ENCODE results near the gene CDKN1A. TPM values are rescaled to one million over a fixed set of nuclear protein-coding genes. Genes with fewer than 3 reads are reported as not detected.

The CDKN1A gene
- total RNA-seq, 3 donors from 2014 or later (not counting 1 experiment from before 2014, with no cell fraction given) = 19.1 to 40.7 (median 25.4) TPM

- Mint-ChIP-seq H3K4me1 (no peaks in the 10 kb centered on the region), H3K27ac (no peak overlapping the region), H3K36me3 (no peaks in the 10 kb centered on the region), H3K9me3 (no peaks in the 10 kb centered on the region), H3K27me3 (ENCODE audit: low read depth in 2 of 2) (peaks cover 13 to 18% of the 10 kb centered on the region in 2 donors), H3K4me3 (no peak overlapping the region)
- no peak overlapping the region for H3K27ac ChIP-seq (ENCODE audit: low read length)
- peaks cover 13% of the 10 kb centered on the region for H3K27me3 ChIP-seq (ENCODE audit: control insufficient read depth, insufficient read depth, low read length)
- DNase-seq (no peak), ATAC-seq (no peak)
- H3K4me3 ChIP-seq (ENCODE audit: low read length) = no peak overlapping the region
- H3K4me1 ChIP-seq (ENCODE audit: control insufficient read depth, insufficient read depth, low read length) = no peaks in the 10 kb centered on the region
- H3K9me3 ChIP-seq (ENCODE audit: control insufficient read depth, insufficient read depth, low read length) = no peaks in the 10 kb centered on the region
- H3K36me3 ChIP-seq (ENCODE audit: control insufficient read depth, insufficient read depth, low read length) = no peaks in the 10 kb centered on the region
- intact Hi-C loops (cut with micrococcal nuclease) = no loop called here
- TF ChIP-seq CTCF (IDR thresholded peaks at IDR 0.05) = no peak
- 74% methylated on average over 3 of the region's 4 CpGs for WGBS (ENCODE audit: insufficient coverage)
Observed at GRCh38 chr6:36663504-36664446, 14.7 kb upstream of the CDKN1A start.

GRCh38 chr6:36665180-36665579 is 13.3 kb upstream of the CDKN1A start:
- Histone ChIP-seq H3K4me3 (ENCODE audit: low read length) (no peak overlapping the region), H3K27ac (ENCODE audit: low read length) (no peak overlapping the region), H3K27me3 (ENCODE audit: control insufficient read depth, insufficient read depth, low read length) (peaks cover 5% of the 10 kb centered on the region), H3K9me3 (ENCODE audit: control insufficient read depth, insufficient read depth, low read length) (no peaks in the 10 kb centered on the region), H3K36me3 (ENCODE audit: control insufficient read depth, insufficient read depth, low read length) (no peaks in the 10 kb centered on the region), H3K4me1 (ENCODE audit: control insufficient read depth, insufficient read depth, low read length) (no peaks in the 10 kb centered on the region)
- DNase-seq (no peak), ATAC-seq (no peak)
- Mint-ChIP-seq H3K36me3 (no peaks in the 10 kb centered on the region), H3K27me3 (ENCODE audit: low read depth in 2 of 2) (peaks cover 6 to 9% of the 10 kb centered on the region in 2 donors), H3K4me3 (no peak overlapping the region), H3K9me3 (no peaks in the 10 kb centered on the region), H3K4me1 (no peaks in the 10 kb centered on the region), H3K27ac (no peak overlapping the region)
- WGBS (ENCODE audit: insufficient coverage) = 97% methylated on average over 4 of the region's 4 CpGs
- no peak for TF ChIP-seq CTCF (IDR thresholded peaks at IDR 0.05)
- intact Hi-C loops (cut with micrococcal nuclease) = no loop called here

GRCh38 chr6:36666287-36666686 is 12.2 kb upstream of the CDKN1A start:
- no peaks in the 10 kb centered on the region for H3K36me3 Mint-ChIP-seq
- Histone ChIP-seq H3K36me3 (ENCODE audit: control insufficient read depth, insufficient read depth, low read length) (no peaks in the 10 kb centered on the region), H3K4me3 (ENCODE audit: low read length) (no peak overlapping the region), H3K27ac (ENCODE audit: low read length) (no peak overlapping the region), H3K27me3 (ENCODE audit: control insufficient read depth, insufficient read depth, low read length) (no peaks in the 10 kb centered on the region), H3K4me1 (ENCODE audit: control insufficient read depth, insufficient read depth, low read length) (no peaks in the 10 kb centered on the region), H3K9me3 (ENCODE audit: control insufficient read depth, insufficient read depth, low read length) (no peaks in the 10 kb centered on the region)
- H3K4me1 Mint-ChIP-seq = no peaks in the 10 kb centered on the region
- no peaks in the 10 kb centered on the region for H3K9me3 Mint-ChIP-seq
- 94% methylated on average over 2 of the region's 2 CpGs for WGBS (ENCODE audit: insufficient coverage)
- TF ChIP-seq CTCF (IDR thresholded peaks at IDR 0.05) = no peak
- no peak for ATAC-seq
- H3K27ac Mint-ChIP-seq = no peak overlapping the region
- peaks cover 5 to 9% of the 10 kb centered on the region in 2 donors for H3K27me3 Mint-ChIP-seq (ENCODE audit: low read depth in 2 of 2)
- no peak overlapping the region for H3K4me3 Mint-ChIP-seq
- intact Hi-C loops (cut with micrococcal nuclease) = no loop called here
- no peak for DNase-seq

Measured in natural killer cell (primary cell).